ENCODE data around the gene COL27A1.

COL27A1 gene

DNA sequence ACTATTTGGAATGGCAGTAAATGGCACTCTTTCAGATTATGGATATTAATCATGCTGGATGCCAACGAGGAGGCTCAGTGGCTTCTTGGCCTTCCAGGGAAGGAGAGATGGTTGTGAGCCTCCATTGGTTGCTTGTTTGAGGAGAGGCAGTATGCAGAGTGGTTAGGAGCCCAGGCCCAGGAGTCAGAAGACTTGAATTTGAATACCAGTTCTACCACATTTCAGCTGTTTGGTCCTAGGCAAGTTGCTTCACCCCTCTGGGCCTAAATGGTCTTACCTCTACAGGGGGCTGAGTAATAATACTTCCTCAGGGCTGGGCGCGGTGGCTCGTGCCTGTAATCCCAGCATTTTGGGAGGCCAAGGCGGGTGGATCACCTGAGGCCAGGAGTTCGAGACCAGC, 52.5 kb downstream of the COL27A1 start:
- no peak for DNase-seq

- DNase-seq: no peak
Measured at GRCh38 chr9:114209151-114209550, 53.8 kb downstream of the COL27A1 start.

DNA sequence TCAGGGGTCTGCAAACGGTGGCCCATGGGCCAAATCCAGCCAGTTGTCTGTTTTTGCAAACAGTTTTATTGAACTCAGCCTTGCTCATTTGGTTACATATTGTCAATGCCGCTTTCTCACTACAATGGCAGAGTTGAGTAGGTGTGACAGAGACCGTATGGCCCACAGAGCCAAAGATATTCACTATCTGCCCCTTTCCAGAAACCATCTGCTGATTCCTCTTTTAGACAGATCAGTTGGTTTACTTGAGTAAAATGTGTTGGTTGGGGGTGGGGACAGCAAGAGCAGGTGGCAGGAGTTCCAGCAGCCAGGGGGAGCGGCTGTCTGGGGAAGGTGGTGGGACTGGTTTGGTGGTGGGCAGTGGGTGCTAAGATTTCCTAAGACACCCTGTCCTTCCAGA, 54.8 kb downstream of the COL27A1 start:
- DNase-seq: no peak

- DNase-seq: no peak
Measured at GRCh38 chr9:114210691-114211276, 55.4 kb downstream of the COL27A1 start.

- no peak for DNase-seq
Measured at GRCh38 chr9:114212826-114213225, 57.5 kb downstream of the COL27A1 start.

- no peak for DNase-seq
Measured at GRCh38 chr9:114213566-114213965, 58.2 kb downstream of the COL27A1 start.

- DNase-seq: no peak
Measured at GRCh38 chr9:114214181-114214580, 58.8 kb downstream of the COL27A1 start.

DNA sequence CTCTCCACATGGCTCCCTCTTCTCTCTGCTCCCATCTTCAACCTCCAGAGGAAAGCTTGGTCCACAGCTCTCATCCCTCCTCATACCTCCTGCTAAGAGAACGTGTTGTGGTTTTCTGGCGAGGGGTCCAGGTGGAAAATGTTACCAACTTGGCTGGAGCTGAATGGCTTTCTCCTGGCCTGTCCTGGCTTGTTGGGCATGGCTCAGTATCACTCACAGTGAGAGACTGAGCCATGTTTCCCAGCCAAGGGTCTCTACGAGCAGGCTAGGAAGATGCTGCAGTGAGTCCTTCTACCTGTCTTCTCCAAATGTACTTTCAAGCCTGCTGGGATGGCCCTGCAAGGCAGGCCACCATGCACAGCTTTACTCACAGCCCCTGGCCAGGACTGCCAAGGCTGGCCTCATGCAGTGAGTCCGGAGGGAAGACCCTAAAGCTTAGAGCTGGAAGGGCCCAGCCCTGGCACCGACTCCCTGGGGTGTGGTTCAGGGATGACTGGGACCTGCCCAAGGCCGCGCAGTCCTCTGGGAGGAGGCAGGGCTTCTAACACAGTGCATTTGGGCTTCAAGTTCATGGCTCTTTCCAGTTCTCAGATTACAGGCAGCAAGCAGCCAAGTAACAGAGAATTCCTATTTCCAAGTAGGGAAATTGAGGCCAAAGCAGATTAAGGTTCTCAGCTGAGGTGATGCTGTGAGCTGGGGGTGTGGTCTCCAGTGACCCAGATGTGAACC, 59.5 kb downstream of the COL27A1 start:
- DNase-seq: no peak

DNA sequence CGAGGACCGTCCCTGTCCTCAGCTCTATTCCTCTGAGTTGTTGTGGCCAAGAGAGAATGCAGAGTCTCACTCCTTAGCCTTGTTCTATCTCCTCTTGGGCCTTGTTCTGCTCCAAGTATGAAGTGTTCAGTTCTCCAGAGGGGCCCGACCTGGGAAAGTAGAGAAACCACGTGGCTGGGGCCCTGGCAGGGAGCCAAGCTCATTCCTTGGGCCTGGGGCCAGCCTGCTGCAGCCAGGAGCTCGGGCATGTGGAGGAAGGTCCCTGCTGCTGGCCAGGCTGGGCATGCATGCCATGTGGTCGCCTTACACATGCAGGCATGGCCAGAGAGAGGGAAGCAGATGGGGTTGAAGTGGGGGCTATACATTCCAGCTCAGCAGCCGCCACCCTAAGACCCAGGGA, 60.7 kb downstream of the COL27A1 start:
- DNase-seq: no peak

GRCh38 chr9:114216976-114217375, 61.6 kb downstream of the COL27A1 start:
- DNase-seq: no peak

DNA sequence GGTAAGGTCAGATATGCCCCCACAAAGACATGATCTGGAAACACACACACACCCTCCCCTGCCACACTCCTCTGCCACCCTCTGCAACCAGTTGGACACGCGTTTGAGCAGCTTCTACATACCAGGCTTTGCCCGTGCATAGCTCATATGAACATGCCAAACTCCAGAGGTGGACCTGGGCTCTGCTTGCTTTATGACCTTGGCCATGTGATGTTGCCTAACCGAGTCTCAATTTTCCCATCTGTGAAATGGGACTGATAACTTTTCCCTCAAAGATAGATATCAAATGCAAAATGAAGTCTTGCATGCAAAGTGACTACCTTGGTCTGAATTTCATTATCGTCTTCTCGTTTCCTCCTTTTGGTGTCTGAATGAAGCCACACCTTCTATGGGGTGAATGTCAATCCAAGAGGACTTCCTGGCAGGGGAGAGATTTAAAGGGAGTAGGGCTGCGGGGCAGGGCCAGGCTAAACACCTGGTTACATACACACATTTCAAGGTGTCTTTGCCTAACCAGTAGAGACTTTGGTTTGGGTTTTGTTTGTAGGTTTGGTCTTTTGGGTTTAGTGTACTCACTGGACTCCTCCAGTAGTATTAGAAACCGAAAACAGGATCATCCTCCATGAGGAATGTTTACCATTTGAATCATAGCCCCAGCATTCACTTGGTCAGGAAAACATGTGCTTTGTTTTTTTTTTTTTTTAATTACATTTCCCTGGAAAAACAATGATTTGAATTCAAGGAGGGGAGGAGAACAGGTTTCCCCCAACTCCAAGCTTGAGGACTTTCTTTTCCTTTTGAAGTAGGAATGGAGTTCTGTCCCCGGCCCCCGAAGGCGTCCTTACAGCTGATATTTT, 63.2 kb downstream of the COL27A1 start:
- DNase-seq: no peak

- no peak for DNase-seq
Measured at GRCh38 chr9:114220061-114220541, 64.8 kb downstream of the COL27A1 start.

GRCh38 chr9:114221706-114222465, 66.5 kb downstream of the COL27A1 start:
- DNase-seq: no peak

DNA sequence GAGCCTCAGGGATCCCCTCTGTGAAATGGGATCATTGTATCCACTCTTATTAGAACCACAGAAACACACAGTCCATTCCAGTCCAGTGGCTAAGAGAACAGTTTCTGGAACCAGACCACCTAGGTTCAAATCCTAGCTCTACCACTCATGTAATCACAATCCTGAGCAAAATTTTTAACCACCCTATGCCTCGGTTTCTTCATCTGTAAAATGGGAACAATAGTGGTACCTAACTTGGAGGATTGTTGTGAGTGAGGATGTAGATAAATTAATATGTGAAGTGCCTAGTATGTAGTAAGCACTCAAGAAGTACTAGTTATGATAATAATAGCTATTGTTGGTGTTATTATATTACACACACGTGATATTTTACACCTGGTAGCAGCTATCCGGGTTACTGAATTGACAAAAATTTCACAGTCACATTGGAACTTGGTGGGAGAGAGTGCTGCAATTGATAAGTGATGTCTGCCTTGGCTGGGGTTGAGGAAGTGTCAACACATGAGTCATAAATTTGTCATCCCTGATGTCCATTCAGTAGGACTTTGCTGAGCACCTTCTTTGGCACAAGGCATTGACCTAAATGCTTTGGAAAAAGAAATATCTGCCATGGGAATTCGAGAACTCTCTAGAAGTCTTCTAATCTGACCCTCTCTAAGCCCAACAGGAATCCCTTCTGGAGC, 68.4 kb downstream of the COL27A1 start:
- no peak for DNase-seq

- DNase-seq: no peak
Measured at GRCh38 chr9:114224247-114224610, 68.9 kb downstream of the COL27A1 start.

DNA sequence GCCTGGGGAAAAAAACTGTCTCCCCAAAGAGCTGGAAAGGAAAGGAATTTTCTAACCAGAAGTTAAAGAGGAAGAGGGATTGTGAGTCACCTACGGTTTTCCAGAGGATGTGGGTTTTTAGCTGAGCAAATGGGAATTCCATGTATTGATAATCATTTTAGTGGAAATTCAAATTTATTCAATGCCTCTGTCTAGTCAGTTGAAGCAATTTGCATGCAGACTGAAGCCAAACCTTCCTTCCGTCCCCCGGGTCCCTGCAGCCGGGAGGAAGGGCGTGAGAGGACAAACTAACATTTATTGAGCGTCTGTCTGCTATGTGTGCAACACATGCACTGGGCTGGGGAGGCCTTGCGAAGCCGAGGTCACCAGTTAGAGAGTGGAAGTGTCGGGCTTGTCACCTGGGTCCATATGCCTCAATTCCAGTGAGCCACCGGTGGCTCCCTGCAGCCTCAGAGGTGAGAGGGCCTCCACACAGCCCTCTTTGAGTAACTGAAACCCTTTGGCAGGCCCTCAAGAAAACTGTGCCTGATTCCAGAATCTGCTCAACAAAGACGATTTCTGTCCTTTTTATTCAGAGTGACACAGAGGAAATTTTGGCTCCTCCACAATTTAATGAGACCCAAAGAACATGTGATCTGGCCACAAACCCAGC, 70.3 kb downstream of the COL27A1 start:
- DNase-seq: no peak

- no peak for DNase-seq
Measured at GRCh38 chr9:114226246-114227055, 71.1 kb downstream of the COL27A1 start.

- no peak for DNase-seq
Measured at GRCh38 chr9:114227288-114228015, 72.1 kb downstream of the COL27A1 start.

DNA sequence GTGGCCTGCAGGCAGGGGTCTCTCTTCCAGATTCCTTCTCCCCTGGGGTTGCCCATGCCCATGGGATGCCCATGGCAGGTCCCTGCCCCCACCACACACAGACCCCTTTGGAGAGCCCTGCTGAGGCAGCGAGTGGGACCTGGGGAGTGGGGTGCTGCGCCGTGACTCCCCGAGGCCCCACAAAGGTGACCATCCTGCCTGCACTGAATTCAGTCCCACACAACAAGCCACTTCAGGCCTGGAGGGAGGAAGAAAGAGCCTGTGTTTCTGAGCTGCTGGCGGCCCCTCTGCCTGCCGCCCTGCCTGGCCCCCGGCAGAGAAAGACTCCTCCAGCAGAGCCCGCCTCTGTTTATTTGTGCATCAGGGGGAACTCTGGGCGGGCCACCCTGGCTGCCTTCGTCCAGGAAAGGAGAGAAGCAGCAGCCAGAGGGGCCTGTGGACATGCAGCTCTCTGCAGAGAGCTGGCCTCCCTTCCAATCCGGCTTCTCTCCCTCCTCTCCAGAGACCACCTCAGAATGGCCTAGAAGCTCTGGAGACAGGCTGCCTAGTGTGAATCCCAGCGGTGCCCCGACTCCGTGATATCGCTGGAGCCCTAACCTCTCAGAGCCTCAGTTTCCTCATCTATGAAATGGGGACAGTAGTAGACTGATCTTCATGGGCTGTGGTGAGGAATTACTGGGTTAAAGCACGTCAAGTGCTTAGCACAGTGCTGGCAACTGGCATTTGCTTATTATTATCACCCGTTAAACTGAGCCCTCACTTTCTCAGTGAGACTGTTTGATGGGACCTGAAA, 72.9 kb downstream of the COL27A1 start:
- DNase-seq: no peak
